Tibial nerve (tissue), 4 donors: ENCODE results near the gene ZNF827.

Source experiments
- EP300 ChIP-seq, 2 donors: sonication (generic); formaldehyde crosslinking; IDR thresholded peaks; one replicate each; pipeline ENCODE4 v1.6.1; 2017; ENCODE audit warnings: antibody characterized with exemption in 2 of 2, mild to moderate bottlenecking in 1 of 2
- POLR2A ChIP-seq, 2 donors: fragments of 450-650 bp; IDR thresholded peaks; one replicate each; pipeline ENCODE4 v1.6.1; 2017; ENCODE audit warnings: antibody characterized with exemption in 2 of 2, mild to moderate bottlenecking in 2 of 2, moderate library complexity in 2 of 2
- TF ChIP-seq, protein P1 (sequence below), 5 experiments: fragments of 200-600 bp in 3 of 5; fragments of 450-650 bp in 2 of 5; sonication (generic) in 3 of 5; IDR thresholded peaks; one replicate each; pipeline ENCODE4 v1.5.1; 2016 to 2019; ENCODE audit warnings: antibody characterized with exemption in 5 of 5, mild to moderate bottlenecking in 3 of 5, moderate library complexity in 2 of 5

DNA sequence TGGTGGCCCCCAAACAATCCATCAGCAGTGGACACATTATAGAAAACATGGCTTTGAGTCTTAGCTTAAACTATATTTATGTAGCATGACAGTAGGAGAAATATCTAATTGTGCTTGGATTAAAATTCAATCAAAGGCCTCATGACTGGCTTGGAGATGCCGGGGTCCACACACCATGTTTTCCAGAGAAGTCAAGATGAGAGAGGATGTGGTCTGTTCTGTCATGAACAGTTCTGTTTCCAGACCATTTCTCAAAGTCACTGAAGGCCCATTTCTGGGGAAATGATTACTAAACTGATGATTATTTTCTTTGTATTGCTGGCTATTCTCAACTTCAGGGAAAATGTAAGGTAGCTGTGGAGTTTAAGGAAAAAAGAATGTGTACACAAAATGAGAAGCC, 182.4 kb downstream of the ZNF827 start:
- TF ChIP-seq POLR2A (IDR thresholded peaks at IDR 0.05) (no peak), EP300 (IDR thresholded peaks at IDR 0.05) (no peak)
- TF ChIP-seq, protein P1, sequence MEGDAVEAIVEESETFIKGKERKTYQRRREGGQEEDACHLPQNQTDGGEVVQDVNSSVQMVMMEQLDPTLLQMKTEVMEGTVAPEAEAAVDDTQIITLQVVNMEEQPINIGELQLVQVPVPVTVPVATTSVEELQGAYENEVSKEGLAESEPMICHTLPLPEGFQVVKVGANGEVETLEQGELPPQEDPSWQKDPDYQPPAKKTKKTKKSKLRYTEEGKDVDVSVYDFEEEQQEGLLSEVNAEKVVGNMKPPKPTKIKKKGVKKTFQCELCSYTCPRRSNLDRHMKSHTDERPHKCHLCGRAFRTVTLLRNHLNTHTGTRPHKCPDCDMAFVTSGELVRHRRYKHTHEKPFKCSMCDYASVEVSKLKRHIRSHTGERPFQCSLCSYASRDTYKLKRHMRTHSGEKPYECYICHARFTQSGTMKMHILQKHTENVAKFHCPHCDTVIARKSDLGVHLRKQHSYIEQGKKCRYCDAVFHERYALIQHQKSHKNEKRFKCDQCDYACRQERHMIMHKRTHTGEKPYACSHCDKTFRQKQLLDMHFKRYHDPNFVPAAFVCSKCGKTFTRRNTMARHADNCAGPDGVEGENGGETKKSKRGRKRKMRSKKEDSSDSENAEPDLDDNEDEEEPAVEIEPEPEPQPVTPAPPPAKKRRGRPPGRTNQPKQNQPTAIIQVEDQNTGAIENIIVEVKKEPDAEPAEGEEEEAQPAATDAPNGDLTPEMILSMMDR (IDR thresholded peaks at IDR 0.05), result no peak
